Glomerular visceral epithelial cell (primary cell): Measurements from ENCODE around the gene ZBTB21.
A peak's percentile ranks its signal among the peaks of the same experiment; 100 is the strongest.
"Not testable (repeated sequence)": the region's sequence is repeated elsewhere in the genome, so short reads cannot be mapped to it uniquely, and the experiment has no call there.

Source experiments
- DNase-seq: peaks from one replicate; pipeline ENCODE4 v3.0.0-alpha.2; 2016; ENCODE audit errors: extremely low spot score

ZBTB21 gene

DNA sequence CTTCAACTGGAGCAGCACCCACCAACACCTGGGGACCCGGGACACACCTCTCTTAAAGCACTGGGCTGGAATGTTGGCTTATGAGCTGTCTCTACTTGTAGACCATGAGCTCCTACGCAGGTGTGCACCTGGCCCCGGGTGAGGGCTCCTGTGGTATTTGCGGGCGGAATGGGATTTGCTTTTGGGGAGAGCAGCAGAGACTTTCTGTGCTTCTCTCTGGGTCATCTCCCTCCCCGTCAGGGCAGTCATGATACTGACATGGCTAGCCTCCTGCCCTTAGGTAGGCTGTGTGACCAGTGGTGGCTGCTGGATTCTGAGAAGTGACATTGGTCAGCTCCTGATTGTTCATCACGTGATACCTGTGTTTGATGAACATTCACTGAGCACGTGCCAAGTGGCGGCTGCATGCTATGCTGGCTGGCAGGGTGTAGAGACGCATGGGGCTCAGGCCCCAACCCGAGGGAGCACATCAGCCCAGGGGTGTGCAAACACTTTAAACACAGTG, 9.0 kb upstream of the ZBTB21 start:
- DNase-seq: no peak

- no peak for DNase-seq
Measured at GRCh38 chr21:42017022-42017421, 6.9 kb upstream of the ZBTB21 start.

DNA sequence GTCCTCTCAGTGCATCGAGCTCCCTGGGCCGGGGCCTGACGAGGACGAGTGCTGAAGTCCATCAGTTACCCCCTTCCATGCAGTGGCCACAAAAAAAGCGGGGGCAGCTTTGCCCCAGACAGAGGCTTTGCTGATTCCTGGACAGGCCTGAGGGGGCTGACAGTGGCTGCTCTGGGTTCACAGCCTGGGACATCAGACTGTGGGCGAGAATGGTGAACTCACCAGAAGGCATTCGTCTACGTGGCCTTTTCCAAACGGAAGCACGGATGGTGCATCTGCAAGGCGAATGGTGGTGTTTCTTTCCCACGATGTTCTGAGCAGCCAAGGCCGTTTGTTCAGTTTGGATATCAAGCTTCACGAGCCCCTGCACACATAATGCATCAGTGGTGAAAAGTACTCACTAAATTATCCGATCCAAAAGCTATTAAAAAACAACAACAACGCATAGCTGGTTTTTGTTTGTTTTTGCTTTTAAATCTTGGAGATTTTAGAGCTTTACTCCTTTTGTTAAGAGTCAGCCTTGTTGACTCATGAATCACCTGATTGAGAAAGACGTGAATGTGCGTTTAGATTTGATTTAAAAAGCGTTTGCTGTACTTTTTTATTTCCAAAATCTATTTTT, 6.3 kb upstream of the ZBTB21 start:
- DNase-seq: no peak

GRCh38 chr21:42013931-42014330, 3.8 kb upstream of the ZBTB21 start:
- no peak for DNase-seq

- no peak for DNase-seq
Measured at GRCh38 chr21:42013376-42013775, 3.2 kb upstream of the ZBTB21 start.

DNA sequence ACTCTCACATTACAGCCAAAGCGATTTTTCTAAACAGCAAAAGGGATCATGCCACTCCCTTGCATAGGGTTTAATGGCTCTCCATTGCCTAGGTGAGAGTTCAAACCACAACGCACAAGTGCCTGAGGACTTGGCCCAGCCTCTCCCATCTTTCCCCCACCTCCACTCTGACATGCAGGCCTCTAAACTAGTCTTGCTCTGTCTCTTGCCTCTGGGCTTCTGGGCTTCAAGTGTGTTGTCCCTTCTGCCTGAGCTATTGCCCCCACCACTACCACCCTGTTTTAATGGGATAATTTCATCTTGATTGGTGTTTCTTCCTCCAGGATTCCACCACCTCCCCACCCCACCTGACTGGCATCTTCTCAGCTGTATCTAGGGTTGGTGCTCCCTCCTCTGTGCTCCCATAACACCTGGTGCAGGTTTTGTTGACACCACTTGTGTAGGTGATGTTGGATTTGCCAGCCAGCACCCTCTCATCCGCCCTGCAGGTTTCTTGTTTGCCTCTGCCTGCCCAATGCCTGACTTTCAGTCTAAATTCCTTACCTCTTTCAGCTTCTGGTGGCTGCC, 2.7 kb upstream of the ZBTB21 start:
- no peak for DNase-seq

- DNase-seq: no peak
Measured at GRCh38 chr21:42012344-42012743, 2.2 kb upstream of the ZBTB21 start.

GRCh38 chr21:42010507-42011495, 641 bp upstream of the ZBTB21 start:
- DNase-seq: peak; percentile 53

GRCh38 chr21:42009018-42009830, 936 bp downstream of the ZBTB21 start:
- peak; percentile 68 for DNase-seq

GRCh38 chr21:42007356-42007940, 2.7 kb downstream of the ZBTB21 start:
- no peak for DNase-seq

DNA sequence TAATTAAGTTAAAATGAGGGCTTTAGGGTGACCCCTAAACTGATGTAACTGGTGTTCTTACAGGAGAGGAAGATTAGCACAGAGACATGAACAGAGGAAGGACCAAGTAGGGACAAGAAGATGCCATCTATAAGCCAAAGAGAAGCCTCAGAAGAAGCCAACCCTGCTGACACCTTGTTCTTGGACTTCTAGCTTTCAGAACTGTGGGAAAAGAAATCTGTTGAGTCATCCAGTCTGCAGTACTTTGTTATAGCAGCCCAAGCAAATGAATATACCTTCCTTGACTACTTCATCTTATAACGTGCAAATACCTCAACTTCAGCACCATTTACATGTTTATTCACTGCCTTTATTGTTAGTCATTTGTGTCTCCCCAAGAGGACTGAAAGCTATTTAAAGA, 3.4 kb downstream of the ZBTB21 start:
- no peak for DNase-seq

GRCh38 chr21:42004406-42005199, 5.6 kb downstream of the ZBTB21 start:
- DNase-seq: no peak

GRCh38 chr21:42003051-42003461, 7.1 kb downstream of the ZBTB21 start:
- peak; percentile 30 for DNase-seq

DNA sequence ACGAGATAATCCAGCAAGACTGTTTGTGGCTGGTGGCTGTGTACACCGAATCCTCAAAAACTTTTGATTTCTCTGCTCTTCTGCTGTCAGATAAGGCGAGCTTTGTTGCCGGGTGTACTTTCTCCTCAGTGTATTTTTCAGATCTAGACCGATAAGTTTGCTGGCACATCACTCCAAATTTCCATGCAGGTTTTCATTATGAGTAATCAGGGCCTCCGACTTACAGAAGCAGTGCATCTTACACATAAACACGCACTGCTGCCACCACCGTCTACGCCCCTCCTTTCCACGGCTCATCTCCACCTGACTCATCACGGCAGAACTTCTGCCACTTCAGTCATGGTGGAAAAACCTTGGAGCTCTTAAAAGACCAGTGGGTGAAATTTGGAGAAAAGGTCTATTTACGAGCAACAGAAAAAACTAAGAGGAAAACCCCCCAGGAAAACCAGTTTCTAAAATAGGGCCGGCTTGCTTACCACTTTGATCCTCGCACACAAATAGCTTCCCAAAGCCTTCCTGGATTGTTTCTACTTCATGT, 7.7 kb downstream of the ZBTB21 start:
- peak; percentile 88 for DNase-seq

DNA sequence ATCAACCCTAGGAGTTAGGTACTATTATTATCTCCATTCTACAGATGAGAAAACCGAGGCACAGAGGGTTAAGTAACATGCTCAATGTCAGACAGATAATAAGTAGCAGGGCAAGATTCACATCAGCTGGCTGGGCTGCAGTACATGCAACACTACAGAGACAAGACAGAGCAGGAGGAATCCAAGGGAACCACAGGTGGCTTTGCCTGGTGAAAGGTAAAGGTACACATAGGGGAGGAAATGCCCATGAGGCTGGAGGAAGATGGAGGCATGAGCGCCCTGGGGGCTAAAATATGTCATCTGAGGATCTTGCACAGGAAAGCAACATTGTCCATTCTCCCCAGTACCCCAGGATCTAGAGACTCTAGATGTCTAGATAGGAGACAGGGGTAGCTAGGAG, 8.4 kb downstream of the ZBTB21 start:
- DNase-seq: no peak

GRCh38 chr21:42000908-42001307, 9.3 kb downstream of the ZBTB21 start:
- no peak for DNase-seq

DNA sequence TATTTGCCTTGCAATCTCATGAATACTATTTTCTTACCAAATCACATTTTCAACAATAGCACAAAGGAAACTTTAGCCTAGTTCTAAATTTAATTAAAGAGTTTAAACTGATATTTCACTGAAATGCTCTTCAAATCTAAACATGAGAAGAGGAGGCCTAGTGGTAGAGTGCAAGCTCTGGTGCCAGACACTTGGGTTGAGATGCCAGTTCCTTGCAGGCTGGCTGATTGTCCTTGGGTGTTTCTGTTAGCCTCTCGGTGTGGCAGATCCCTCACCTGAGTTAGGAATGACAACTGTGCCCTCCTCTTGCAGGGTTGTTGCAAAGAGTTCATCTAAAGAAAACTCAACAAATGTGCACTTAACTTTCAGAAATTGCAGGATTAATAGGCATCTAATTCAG, 12.5 kb downstream of the ZBTB21 start:
- DNase-seq: no peak

- no peak for DNase-seq
Measured at GRCh38 chr21:41995577-41995976, 14.6 kb downstream of the ZBTB21 start.

DNA sequence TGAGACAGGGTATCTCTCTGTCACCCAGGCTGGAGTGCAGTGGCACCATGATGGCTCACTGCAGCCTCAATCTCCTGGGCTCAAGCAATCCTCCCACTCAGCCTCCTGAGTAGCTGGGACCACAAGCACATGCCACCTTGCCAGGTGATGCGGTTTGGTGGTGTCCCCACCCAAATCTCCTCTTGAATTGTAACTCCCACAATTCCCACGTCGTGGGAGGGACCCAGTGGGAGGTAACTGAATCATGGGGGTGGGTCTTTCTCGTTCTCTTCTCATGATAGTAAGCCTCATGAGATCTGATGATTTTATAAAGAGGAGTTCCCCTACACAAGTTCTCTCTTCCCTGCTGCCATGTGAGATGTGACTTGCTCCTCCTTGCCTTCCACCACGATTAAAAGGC, 15.5 kb downstream of the ZBTB21 start:
- not testable (repeated sequence) for DNase-seq

DNA sequence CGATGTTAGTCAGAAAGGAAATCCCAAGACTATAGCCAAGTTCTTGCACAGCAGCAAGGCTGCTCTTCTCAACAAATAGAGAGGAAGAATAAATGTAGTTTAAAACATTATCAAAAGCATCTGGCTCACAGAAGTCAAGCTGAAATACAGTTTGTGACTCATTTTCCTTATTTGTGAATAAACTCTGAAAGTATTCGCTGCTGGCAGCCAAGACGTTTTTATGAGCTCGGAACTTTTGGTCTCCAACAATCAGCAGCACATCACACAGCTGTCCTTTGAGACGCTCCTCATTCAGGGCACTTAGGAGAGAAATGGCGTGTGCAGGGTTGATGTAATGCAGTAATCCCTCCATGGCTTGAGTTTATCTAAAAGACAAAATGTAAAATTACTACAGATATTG, 16.4 kb downstream of the ZBTB21 start:
- DNase-seq: no peak
